Uterus (tissue), 4 donors: Measurements from ENCODE around the gene MYO15A. TPM values are rescaled to one million over a fixed set of nuclear protein-coding genes. Genes with fewer than 3 reads are reported as not detected.

ENCODE experiments used
- DNase-seq, 2 donors: peaks; one replicate each; pipeline ENCODE4 v3.0.0-alpha.2; 2019 to 2020
- H3K27ac ChIP-seq, 2 donors: fragments of 200-600 bp; sonication (generic); 1 replicate in 1 of 2; 2 replicates in 1 of 2; pipeline ENCODE4 v1.5.1; 2016 to 2018
- H3K27me3 ChIP-seq, 2 donors: fragments of 200-600 bp; sonication (generic); one replicate each; pipeline ENCODE4 v1.5.1; 2018 to 2019; ENCODE audit warnings: control low read depth in 1 of 2
- H3K36me3 ChIP-seq, 2 donors: fragments of 200-600 bp; sonication (generic); one replicate each; pipeline ENCODE4 v1.5.1; 2019; ENCODE audit warnings: control low read depth in 1 of 2
- H3K4me1 ChIP-seq, 2 donors: fragments of 200-600 bp; sonication (generic); one replicate each; pipeline ENCODE4 v1.5.1; 2018 to 2019; ENCODE audit warnings: control low read depth in 1 of 2
- H3K4me3 ChIP-seq, 2 donors: fragments of 200-600 bp; sonication (generic); 1 replicate in 1 of 2; 2 replicates in 1 of 2; pipeline ENCODE4 v1.5.1; 2018 to 2019; ENCODE audit warnings: mild to moderate bottlenecking in 1 of 2
- H3K9me3 ChIP-seq, 2 donors: fragments of 200-600 bp; sonication (generic); one replicate each; pipeline ENCODE4 v1.5.1; 2019; ENCODE audit warnings: control low read depth in 1 of 2
- CTCF ChIP-seq, 4 experiments: fragments of 200-600 bp in 2 of 4; fragments of 450-650 bp in 2 of 4; sonication (generic) in 2 of 4; IDR thresholded peaks; one replicate each; pipeline ENCODE4 v1.5.1; 2016 to 2019; ENCODE audit warnings: antibody characterized with exemption in 4 of 4, mild to moderate bottlenecking in 2 of 4, moderate library complexity in 1 of 4
- POLR2A ChIP-seq, 2 donors: fragments of 450-650 bp; IDR thresholded peaks; one replicate each; pipeline ENCODE4 v1.6.1; 2016; ENCODE audit warnings: antibody characterized with exemption in 2 of 2, mild to moderate bottlenecking in 1 of 2, moderate library complexity in 1 of 2
- intact Hi-C: fragments of 100-400 bp; cut with DNase I; formaldehyde crosslinking; loops from one replicate; pipeline ENCODE4 v1.15.1; 2023; ENCODE audit warnings: low total_unique reads
- total RNA-seq, 4 donors: library from RNA; depleted of rRNA in 3 of 4; stranded (reverse); fragments of >200 nt in 3 of 4; gene quantifications; one replicate each; pipeline versions ENCODE4 v1.1.0 to v1.2.4, GENCODE V29; 2014 to 2023
- donor health status: DM: yes; HTN: yes; CAD: no.

MYO15A gene
- total RNA-seq, 4 donors from 2014 or later: 1.5 to 8.1 (median 2.9) TPM; not detected in 1

DNA sequence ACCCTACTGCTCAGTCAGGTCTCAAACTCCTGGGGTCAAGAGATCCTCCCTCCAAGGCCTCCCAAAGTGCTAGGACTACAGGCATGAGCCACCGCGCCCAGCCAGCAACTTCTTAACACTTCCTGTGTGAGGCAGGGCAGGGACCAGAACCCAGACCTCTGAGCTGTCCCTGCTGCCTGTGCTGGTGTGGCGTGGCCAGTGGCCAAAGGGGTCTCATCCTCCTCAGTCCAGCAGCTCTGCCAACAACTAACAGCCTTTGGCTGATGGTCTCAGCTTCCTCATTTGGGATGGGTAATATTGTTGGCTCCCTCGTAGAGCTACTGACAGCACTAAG lies 115.5 kb downstream of the MYO15A start:
- H3K4me1 ChIP-seq: peaks cover 0 to 8% of the 10 kb centered on the region in 2 donors
- DNase-seq: no peak
- no peak overlapping the region for H3K4me3 ChIP-seq
- TF ChIP-seq CTCF (IDR thresholded peaks at IDR 0.05) (no peak), POLR2A (IDR thresholded peaks at IDR 0.05) (no peak)
- no peaks in the 10 kb centered on the region for H3K9me3 ChIP-seq
- H3K36me3 ChIP-seq: no peaks in the 10 kb centered on the region
- no peaks in the 10 kb centered on the region for H3K27me3 ChIP-seq
- H3K27ac ChIP-seq: peak overlapping the region; percentile 78 to 82
- intact Hi-C loops: no loop called here

GRCh38 chr17:18224387-18225120 lies 116.0 kb downstream of the MYO15A start:
- Histone ChIP-seq H3K36me3 (no peaks in the 10 kb centered on the region), H3K9me3 (no peaks in the 10 kb centered on the region), H3K27me3 (no peaks in the 10 kb centered on the region), H3K4me1 (peaks cover 0 to 8% of the 10 kb centered on the region in 2 donors), H3K27ac (peak overlapping the region; percentile 78 to 82), H3K4me3 (peak overlapping the region; percentile 24 to 33)
- DNase-seq: peak; percentile 50 to 67
- TF ChIP-seq CTCF (IDR thresholded peaks at IDR 0.05) (no peak), POLR2A (IDR thresholded peaks at IDR 0.05) (no peak)
- intact Hi-C loops: no loop called here

- Histone ChIP-seq H3K27ac (peak within 1 kb of the TSS; percentile 82), H3K4me1 (peaks cover 0 to 8% of the 10 kb centered on the region in 2 donors)
- intact Hi-C loops: no loop called here
Observed at GRCh38 chr17:18225121-18225641, 116.6 kb downstream of the MYO15A start, which contains the start of gene LLGL1. Gene LLGL1 (plus strand): TSS chr17:18225635. CDS start chr17:18225683, 48 bp downstream.

DNA sequence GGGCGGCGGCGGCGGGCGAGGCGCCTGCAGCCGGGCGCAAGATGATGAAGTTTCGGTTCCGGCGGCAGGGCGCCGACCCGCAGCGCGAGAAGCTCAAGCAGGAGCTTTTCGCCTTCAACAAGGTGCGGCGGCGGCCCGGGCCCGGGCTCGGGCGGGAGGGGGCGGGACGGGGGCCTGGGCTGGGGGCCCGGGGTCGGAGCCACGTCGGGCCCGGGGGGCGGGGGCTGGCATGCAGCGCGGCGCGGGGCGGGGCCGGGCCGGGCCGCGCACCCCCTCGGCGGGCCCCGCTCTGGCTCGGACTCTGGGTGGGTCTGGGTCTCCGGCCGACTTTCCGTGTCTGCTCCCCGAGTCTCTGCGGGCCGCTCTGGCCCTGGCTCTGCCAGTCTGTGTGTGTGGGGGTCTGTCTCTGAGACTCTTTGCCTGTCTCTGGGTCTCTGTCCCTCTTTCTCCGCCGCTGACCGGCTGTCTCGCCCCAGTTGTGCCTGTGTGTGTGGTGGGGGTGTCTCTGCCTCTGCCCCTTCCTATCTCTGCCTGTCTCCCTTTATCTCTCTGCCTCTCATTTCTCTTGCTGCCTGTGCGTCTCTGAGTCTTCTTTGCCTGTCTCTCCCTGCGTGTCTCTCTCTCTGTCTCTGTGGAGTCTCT lies 117.2 kb downstream of the MYO15A start:
- H3K27me3 ChIP-seq: no peaks in the 10 kb centered on the region
- H3K9me3 ChIP-seq: no peaks in the 10 kb centered on the region
- H3K4me3 ChIP-seq: peak overlapping the region; percentile 53
- DNase-seq: peak in 1 of 2 donors; percentile 52
- H3K36me3 ChIP-seq: no peaks in the 10 kb centered on the region
- peaks cover 0 to 8% of the 10 kb centered on the region in 2 donors for H3K4me1 ChIP-seq
- peak overlapping the region; percentile 72 to 82 for H3K27ac ChIP-seq
- intact Hi-C loops: no loop called here
- TF ChIP-seq CTCF (IDR thresholded peaks at IDR 0.05) (no peak), POLR2A (IDR thresholded peaks at IDR 0.05) (peak in 1 of 2 donors; percentile 9)

More at GRCh38 chr17:18225121-18225641, 116.6 kb downstream of the MYO15A start, which contains the start of gene LLGL1:
- Histone ChIP-seq H3K4me3 (peak within 1 kb of the TSS; percentile 53), H3K27me3 (no peaks in the 10 kb centered on the region), H3K9me3 (no peaks in the 10 kb centered on the region), H3K36me3 (no peaks in the 10 kb centered on the region)
- peak; percentile 96 for DNase-seq
- TF ChIP-seq POLR2A (IDR thresholded peaks at IDR 0.05) (peak in 1 of 2 donors; percentile 31), CTCF (IDR thresholded peaks at IDR 0.05) (no peak)
